Omental fat pad (tissue), 4 donors: ENCODE data around the gene PLPP1. TPM values are rescaled to one million over a fixed set of nuclear protein-coding genes. Genes with fewer than 3 reads are reported as not detected.
"Not testable (repeated sequence)": the region's sequence is repeated elsewhere in the genome, so short reads cannot be mapped to it uniquely, and the experiment has no call there.

ENCODE experiments used
- ATAC-seq: fragments of 150-250 bp; one replicate; pipeline ENCODE4 v1.9.1; 2016; ENCODE audit warnings: mild to moderate bottlenecking, moderate library complexity; ENCODE audit not compliant: low FRiP score
- DNase-seq: peaks from one replicate; pipeline ENCODE4 v3.0.0-alpha.2; 2019; ENCODE audit warnings: low spot score
- total RNA-seq, 4 donors: library from RNA; depleted of rRNA; stranded (reverse); fragments of >200 nt; gene quantifications; one replicate each; pipeline ENCODE4 v1.1.0, GENCODE V29; 2016
- TF ChIP-seq, protein P1 (sequence below), 3 donors: fragments of 450-650 bp; IDR thresholded peaks; one replicate each; pipeline ENCODE4 v1.5.1; 2016 to 2017; ENCODE audit warnings: antibody characterized with exemption in 3 of 3, mild to moderate bottlenecking in 3 of 3, moderate library complexity in 2 of 3

The PLPP1 gene
- total RNA-seq, 4 donors from 2014 or later, result 248 to 593 (median 409) TPM

- TF ChIP-seq, protein P1, sequence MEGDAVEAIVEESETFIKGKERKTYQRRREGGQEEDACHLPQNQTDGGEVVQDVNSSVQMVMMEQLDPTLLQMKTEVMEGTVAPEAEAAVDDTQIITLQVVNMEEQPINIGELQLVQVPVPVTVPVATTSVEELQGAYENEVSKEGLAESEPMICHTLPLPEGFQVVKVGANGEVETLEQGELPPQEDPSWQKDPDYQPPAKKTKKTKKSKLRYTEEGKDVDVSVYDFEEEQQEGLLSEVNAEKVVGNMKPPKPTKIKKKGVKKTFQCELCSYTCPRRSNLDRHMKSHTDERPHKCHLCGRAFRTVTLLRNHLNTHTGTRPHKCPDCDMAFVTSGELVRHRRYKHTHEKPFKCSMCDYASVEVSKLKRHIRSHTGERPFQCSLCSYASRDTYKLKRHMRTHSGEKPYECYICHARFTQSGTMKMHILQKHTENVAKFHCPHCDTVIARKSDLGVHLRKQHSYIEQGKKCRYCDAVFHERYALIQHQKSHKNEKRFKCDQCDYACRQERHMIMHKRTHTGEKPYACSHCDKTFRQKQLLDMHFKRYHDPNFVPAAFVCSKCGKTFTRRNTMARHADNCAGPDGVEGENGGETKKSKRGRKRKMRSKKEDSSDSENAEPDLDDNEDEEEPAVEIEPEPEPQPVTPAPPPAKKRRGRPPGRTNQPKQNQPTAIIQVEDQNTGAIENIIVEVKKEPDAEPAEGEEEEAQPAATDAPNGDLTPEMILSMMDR (IDR thresholded peaks at IDR 0.05), result no peak
Observed at GRCh38 chr5:55547781-55548180, 13.0 kb upstream of the PLPP1 start.

DNA sequence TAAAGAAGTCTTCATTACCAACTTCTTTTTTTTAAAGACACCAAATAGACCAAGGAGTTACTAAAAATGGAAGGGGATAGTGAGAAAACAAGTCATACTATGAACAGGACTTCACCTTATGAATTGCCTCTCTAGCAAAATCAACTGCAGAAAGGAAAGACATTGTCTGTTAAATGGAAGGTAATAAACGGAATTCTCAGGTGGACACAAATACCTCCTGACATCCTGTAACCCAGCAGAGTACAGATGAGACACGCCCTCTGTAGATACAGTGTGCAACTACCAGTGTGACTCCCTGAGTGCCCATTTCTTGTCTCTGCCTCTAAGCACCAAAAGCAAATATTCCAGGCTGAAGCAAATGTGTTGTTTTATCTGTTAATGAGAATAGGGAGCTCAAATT lies 12.2 kb upstream of the PLPP1 start:
- TF ChIP-seq, protein P1 (IDR thresholded peaks at IDR 0.05), result no peak
- no peak for ATAC-seq
- no peak for DNase-seq

More at GRCh38 chr5:55547781-55548180, 13.0 kb upstream of the PLPP1 start:
- DNase-seq, result no peak
- no peak for ATAC-seq

- ATAC-seq (no peak), DNase-seq (no peak)
- TF ChIP-seq, protein P1 (IDR thresholded peaks at IDR 0.05), result no peak
Observed at GRCh38 chr5:55544341-55544740, 9.6 kb upstream of the PLPP1 start.

DNA sequence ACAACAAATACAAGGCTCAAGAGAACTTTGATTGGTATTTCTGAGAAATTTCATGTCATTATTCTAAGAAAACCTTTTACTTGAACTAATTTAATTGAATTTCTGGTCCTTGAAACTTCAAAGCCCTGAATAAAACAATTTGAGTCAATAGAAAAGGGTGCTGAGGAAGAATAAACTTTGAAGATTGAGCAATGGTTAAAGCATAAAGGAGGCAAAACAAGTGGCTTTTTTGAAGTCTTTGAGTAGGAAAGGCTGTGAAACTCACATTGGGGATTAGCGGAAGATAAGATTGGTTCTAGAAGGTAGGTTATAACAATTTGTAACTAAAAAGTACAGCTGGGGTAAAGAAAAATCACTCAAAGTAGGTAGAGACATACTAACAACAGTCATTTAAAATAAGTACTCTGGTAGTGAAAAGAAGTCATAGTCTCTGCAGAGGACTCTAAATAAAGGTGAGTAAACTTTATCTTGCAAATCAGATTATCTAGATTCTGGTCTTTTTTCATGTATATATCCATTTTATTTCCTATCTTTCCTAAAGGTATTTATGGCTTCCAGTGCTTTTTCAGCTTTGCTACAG lies 6.4 kb upstream of the PLPP1 start:
- TF ChIP-seq, protein P1 (IDR thresholded peaks at IDR 0.05), result no peak
- DNase-seq, result no peak
- no peak for ATAC-seq

GRCh38 chr5:55540525-55540924 lies 5.8 kb upstream of the PLPP1 start:
- no peak for ATAC-seq
- DNase-seq, result no peak
- TF ChIP-seq, protein P1 (IDR thresholded peaks at IDR 0.05), result no peak

DNA sequence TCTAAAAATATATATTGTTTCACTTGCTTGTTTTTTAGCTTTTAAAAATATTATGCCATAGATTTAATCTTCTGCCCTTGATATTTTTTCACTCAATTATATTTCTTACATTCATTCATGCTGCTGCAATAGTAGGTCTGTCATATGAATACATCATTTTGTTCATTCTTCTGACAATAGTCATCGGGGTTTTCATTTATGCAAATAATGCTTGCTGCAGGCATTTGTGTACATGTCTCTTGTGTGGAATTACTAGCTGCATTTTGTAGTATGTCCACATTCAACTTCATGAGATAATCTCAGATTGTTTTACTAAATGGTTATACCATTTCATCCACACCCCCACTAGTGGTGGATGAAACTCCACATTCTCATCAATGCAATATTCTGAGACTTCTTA lies 5.3 kb upstream of the PLPP1 start:
- TF ChIP-seq, protein P1 (IDR thresholded peaks at IDR 0.05), result no peak
- ATAC-seq, result no peak
- no peak for DNase-seq

GRCh38 chr5:55538661-55539060 lies 3.9 kb upstream of the PLPP1 start:
- TF ChIP-seq, protein P1 (IDR thresholded peaks at IDR 0.05), result no peak
- no peak for ATAC-seq

DNA sequence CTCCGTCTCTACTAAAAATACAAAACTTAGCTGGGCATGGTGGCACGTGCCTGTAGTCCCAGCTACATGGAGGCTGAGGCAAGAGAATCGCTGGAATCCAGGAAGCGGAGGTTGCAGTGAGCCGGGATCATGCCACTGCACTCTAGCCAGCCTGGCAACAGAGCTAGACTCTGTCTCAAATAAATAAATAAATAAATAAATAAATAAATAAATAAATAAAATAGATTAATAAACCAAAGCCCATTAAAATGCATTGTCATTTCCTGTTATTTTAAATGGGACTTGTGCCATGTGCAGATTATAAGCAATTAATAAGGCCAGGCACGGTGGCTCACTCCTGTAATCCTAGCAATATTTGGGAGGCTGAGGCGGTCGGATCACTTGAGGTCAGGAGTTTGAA lies 2.6 kb upstream of the PLPP1 start:
- not testable (repeated sequence) for ATAC-seq, DNase-seq

More at GRCh38 chr5:55538661-55539060, 3.9 kb upstream of the PLPP1 start:
- DNase-seq, result no peak
